NB4 (cell line): Measurements from ENCODE around the gene GPX1.

Source experiments
- DNase-seq: peaks from one replicate; pipeline ENCODE4 v3.0.0; 2010; ENCODE audit warnings: low read depth
- H3K4me3 ChIP-seq: one replicate; pipeline ENCODE4 v1.5.1; 2011; ENCODE audit warnings: mild to moderate bottlenecking, low read depth, low read length, moderate library complexity
- MYC ChIP-seq: IDR thresholded peaks from 2 replicates; pipeline ENCODE4 v1.6.1; 2011; ENCODE audit warnings: low read depth, low read length
- POLR2A ChIP-seq: IDR thresholded peaks from 2 replicates; pipeline ENCODE4 v1.6.1; 2011; ENCODE audit warnings: mild to moderate bottlenecking; ENCODE audit not compliant: insufficient read length; ENCODE audit errors: extremely low read depth
- TF ChIP-seq, protein P1 (sequence below): IDR thresholded peaks from 2 replicates; pipeline ENCODE4 v1.6.1; 2011; ENCODE audit warnings: low read depth, low read length
- TF ChIP-seq, protein P2 (sequence below): IDR thresholded peaks from one replicate; pipeline ENCODE4 v1.5.1; 2012; ENCODE audit warnings: low read depth, low read length

The GPX1 gene

DNA sequence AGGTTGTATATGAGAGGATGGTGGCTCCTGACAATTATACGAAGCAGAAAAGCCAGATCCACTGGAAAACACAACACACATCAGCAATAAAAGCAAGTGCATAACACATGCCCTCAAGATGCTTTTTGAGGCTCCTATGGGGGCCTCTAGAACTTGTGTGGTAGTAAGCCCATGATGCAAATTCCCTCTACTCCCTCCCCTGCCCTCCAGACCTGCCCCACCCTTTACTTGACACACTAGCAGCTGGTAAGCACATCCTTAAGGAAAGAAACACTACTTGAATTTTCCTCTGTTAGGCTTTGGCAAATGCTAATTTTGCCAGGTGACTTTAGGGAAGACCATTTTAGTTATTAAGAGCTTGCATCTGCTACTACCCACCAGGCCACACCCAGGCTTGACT, 47.5 kb downstream of the GPX1 start:
- no peak for DNase-seq
- no peak overlapping the region for H3K4me3 ChIP-seq
- TF ChIP-seq POLR2A (no peak), MYC (no peak)
- TF ChIP-seq, protein P1, sequence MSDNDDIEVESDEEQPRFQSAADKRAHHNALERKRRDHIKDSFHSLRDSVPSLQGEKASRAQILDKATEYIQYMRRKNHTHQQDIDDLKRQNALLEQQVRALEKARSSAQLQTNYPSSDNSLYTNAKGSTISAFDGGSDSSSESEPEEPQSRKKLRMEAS: no peak
- TF ChIP-seq, protein P2, sequence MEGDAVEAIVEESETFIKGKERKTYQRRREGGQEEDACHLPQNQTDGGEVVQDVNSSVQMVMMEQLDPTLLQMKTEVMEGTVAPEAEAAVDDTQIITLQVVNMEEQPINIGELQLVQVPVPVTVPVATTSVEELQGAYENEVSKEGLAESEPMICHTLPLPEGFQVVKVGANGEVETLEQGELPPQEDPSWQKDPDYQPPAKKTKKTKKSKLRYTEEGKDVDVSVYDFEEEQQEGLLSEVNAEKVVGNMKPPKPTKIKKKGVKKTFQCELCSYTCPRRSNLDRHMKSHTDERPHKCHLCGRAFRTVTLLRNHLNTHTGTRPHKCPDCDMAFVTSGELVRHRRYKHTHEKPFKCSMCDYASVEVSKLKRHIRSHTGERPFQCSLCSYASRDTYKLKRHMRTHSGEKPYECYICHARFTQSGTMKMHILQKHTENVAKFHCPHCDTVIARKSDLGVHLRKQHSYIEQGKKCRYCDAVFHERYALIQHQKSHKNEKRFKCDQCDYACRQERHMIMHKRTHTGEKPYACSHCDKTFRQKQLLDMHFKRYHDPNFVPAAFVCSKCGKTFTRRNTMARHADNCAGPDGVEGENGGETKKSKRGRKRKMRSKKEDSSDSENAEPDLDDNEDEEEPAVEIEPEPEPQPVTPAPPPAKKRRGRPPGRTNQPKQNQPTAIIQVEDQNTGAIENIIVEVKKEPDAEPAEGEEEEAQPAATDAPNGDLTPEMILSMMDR: no peak
